NB4 (cell line): ENCODE measurements around the gene GOLGA2.

Experiments
- DNase-seq: peaks from one replicate; pipeline ENCODE4 v3.0.0; 2010; ENCODE audit warnings: low read depth
- H3K4me3 ChIP-seq: one replicate; pipeline ENCODE4 v1.5.1; 2011; ENCODE audit warnings: mild to moderate bottlenecking, low read depth, low read length, moderate library complexity
- CTCF ChIP-seq: IDR thresholded peaks from one replicate; pipeline ENCODE4 v1.5.1; 2012; ENCODE audit warnings: low read depth, low read length
- MAX ChIP-seq: IDR thresholded peaks from 2 replicates; pipeline ENCODE4 v1.6.1; 2011; ENCODE audit warnings: low read depth, low read length
- MYC ChIP-seq: IDR thresholded peaks from 2 replicates; pipeline ENCODE4 v1.6.1; 2011; ENCODE audit warnings: low read depth, low read length
- POLR2A ChIP-seq: IDR thresholded peaks from 2 replicates; pipeline ENCODE4 v1.6.1; 2011; ENCODE audit warnings: mild to moderate bottlenecking; ENCODE audit not compliant: insufficient read length; ENCODE audit errors: extremely low read depth

GOLGA2 gene

GRCh38 chr9:128245421-128246151 lies 30.2 kb downstream of the GOLGA2 start:
- peak overlapping the region; percentile 43 for H3K4me3 ChIP-seq
- no peak; the same call in none of the 2 replicates for TF ChIP-seq MYC
- peak; percentile 33 for TF ChIP-seq POLR2A
- peak; percentile 92 for TF ChIP-seq MAX
- no peak for TF ChIP-seq CTCF
- peak; percentile 89 for DNase-seq

GRCh38 chr9:128244837-128245231 lies 31.0 kb downstream of the GOLGA2 start:
- peak overlapping the region; percentile 71 for H3K4me3 ChIP-seq
- peak; percentile 98 for DNase-seq
- TF ChIP-seq MAX (peak; percentile 67; the same call in 1 of the 2 replicates), CTCF (no peak), MYC (peak; percentile 65), POLR2A (peak; percentile 77)

- H3K4me3 ChIP-seq = peak overlapping the region; percentile 71
- TF ChIP-seq MYC (no peak), MAX (no peak), CTCF (no peak), POLR2A (no peak)
- peak; percentile 30 for DNase-seq
Observed at GRCh38 chr9:128244091-128244836, 31.5 kb downstream of the GOLGA2 start.

GRCh38 chr9:128243215-128244018 lies 32.4 kb downstream of the GOLGA2 start:
- no peak overlapping the region for H3K4me3 ChIP-seq
- no peak for TF ChIP-seq MAX
- no peak for TF ChIP-seq POLR2A
- TF ChIP-seq CTCF = no peak
- no peak for TF ChIP-seq MYC
- no peak for DNase-seq

GRCh38 chr9:128242828-128243214 lies 33.0 kb downstream of the GOLGA2 start:
- TF ChIP-seq MAX = no peak
- DNase-seq = no peak

More at GRCh38 chr9:128242828-128243214, 33.0 kb downstream of the GOLGA2 start:
- H3K4me3 ChIP-seq = no peak overlapping the region
